Measurements from ENCODE around the gene PLCL1.

Gene PLCL1

GRCh38 chr2:197908156-197908555 is 103.8 kb downstream of the PLCL1 start:
- Histone ChIP-seq H3K9me2 (replicated peaks; ENCODE audit: insufficient read depth, low read length) (no peaks in the 10 kb centered on the region), H3K27me3 (replicated peaks; ENCODE audit: insufficient read depth, low read length) (no peaks in the 10 kb centered on the region), H3K4me3 (ENCODE audit: low read length) (no peak overlapping the region), H3K79me2 (ENCODE audit: low read length) (no peaks in the 10 kb centered on the region), H3K27ac (ENCODE audit: low read length) (no peak overlapping the region), H3K36me3 (replicated peaks; ENCODE audit: insufficient read depth, low read length) (no peaks in the 10 kb centered on the region), H4K20me1 (ENCODE audit: insufficient read depth, low read length) (no peaks in the 10 kb centered on the region), H3K9me3 (replicated peaks; ENCODE audit: insufficient read depth, low read length) (no peaks in the 10 kb centered on the region), H3K4me1 (ENCODE audit: low read length) (peaks cover 8% of the 10 kb centered on the region), H3K4me2 (ENCODE audit: low read depth, low read length) (no peak overlapping the region), H3K9ac (ENCODE audit: low read length) (no peak overlapping the region), H3F3A (ENCODE audit: insufficient read depth, low read length) (no peaks in the 10 kb centered on the region; the same call in none of the 2 replicates), H2AFZ (ENCODE audit: low read length) (no peak overlapping the region)
- TF ChIP-seq, protein P1, sequence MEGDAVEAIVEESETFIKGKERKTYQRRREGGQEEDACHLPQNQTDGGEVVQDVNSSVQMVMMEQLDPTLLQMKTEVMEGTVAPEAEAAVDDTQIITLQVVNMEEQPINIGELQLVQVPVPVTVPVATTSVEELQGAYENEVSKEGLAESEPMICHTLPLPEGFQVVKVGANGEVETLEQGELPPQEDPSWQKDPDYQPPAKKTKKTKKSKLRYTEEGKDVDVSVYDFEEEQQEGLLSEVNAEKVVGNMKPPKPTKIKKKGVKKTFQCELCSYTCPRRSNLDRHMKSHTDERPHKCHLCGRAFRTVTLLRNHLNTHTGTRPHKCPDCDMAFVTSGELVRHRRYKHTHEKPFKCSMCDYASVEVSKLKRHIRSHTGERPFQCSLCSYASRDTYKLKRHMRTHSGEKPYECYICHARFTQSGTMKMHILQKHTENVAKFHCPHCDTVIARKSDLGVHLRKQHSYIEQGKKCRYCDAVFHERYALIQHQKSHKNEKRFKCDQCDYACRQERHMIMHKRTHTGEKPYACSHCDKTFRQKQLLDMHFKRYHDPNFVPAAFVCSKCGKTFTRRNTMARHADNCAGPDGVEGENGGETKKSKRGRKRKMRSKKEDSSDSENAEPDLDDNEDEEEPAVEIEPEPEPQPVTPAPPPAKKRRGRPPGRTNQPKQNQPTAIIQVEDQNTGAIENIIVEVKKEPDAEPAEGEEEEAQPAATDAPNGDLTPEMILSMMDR (IDR thresholded peaks at IDR 0.05; ENCODE audit: low read length): no peak
- no peak for TF ChIP-seq EZH2 (optimal IDR thresholded peaks at IDR 0.05; ENCODE audit: low read depth, low read length)
- TF ChIP-seq EZH2phosphoT487 (IDR thresholded peaks at IDR 0.05; ENCODE audit: low read length): no peak
- no peak for DNase-seq

- H3K9ac ChIP-seq (ENCODE audit: low read length): no peak overlapping the region
- H3K27me3 ChIP-seq (replicated peaks; ENCODE audit: insufficient read depth, low read length): no peaks in the 10 kb centered on the region
- H3K4me1 ChIP-seq (ENCODE audit: low read length): peaks cover 4% of the 10 kb centered on the region
- DNase-seq: no peak
- no peaks in the 10 kb centered on the region for H3K9me2 ChIP-seq (replicated peaks; ENCODE audit: insufficient read depth, low read length)
- TF ChIP-seq, protein P1 (IDR thresholded peaks at IDR 0.05; ENCODE audit: low read length): no peak
- TF ChIP-seq EZH2phosphoT487 (IDR thresholded peaks at IDR 0.05; ENCODE audit: low read length) (no peak), EZH2 (optimal IDR thresholded peaks at IDR 0.05; ENCODE audit: low read depth, low read length) (no peak)
- H4K20me1 ChIP-seq (ENCODE audit: insufficient read depth, low read length): no peaks in the 10 kb centered on the region
- no peak overlapping the region for H3K27ac ChIP-seq (ENCODE audit: low read length)
- H3F3A ChIP-seq (ENCODE audit: insufficient read depth, low read length): no peaks in the 10 kb centered on the region; the same call in none of the 2 replicates
- H3K79me2 ChIP-seq (ENCODE audit: low read length): no peaks in the 10 kb centered on the region
- no peak overlapping the region for H3K4me2 ChIP-seq (ENCODE audit: low read depth, low read length)
- no peaks in the 10 kb centered on the region for H3K9me3 ChIP-seq (replicated peaks; ENCODE audit: insufficient read depth, low read length)
- H3K4me3 ChIP-seq (ENCODE audit: low read length): no peak overlapping the region
- H3K36me3 ChIP-seq (replicated peaks; ENCODE audit: insufficient read depth, low read length): no peaks in the 10 kb centered on the region
- H2AFZ ChIP-seq (ENCODE audit: low read length): no peak overlapping the region
These were observed 104.8 kb downstream of the PLCL1 start for GRCh38 chr2:197908990-197909776.

DNA sequence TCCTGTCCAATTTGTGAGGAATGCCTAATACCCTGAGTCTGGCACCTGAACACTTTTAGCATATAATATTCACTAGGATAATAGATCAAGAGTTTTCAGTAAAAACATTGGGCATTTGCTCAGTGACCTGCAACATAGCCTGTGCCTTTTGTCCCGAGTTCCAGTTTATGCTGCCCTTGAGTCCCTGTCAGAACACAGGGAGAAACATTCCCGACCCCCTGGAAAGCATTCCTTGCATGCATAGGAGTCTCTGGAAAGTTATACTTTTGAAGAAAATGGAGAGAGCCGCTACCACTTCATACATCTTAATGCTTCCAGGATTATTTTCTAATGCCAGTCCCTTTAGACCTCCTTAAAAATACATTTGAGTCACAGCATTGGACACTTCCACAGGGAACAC is 107.3 kb downstream of the PLCL1 start:
- TF ChIP-seq EZH2 (optimal IDR thresholded peaks at IDR 0.05; ENCODE audit: low read depth, low read length) (no peak), EZH2phosphoT487 (IDR thresholded peaks at IDR 0.05; ENCODE audit: low read length) (no peak)
- TF ChIP-seq, protein P1 (IDR thresholded peaks at IDR 0.05; ENCODE audit: low read length): no peak
- Histone ChIP-seq H4K20me1 (ENCODE audit: insufficient read depth, low read length) (no peaks in the 10 kb centered on the region), H3K4me3 (ENCODE audit: low read length) (no peak overlapping the region), H3K4me1 (ENCODE audit: low read length) (no peaks in the 10 kb centered on the region), H3K27me3 (replicated peaks; ENCODE audit: insufficient read depth, low read length) (no peaks in the 10 kb centered on the region), H3K79me2 (ENCODE audit: low read length) (no peaks in the 10 kb centered on the region), H3K9ac (ENCODE audit: low read length) (no peak overlapping the region), H3K9me3 (replicated peaks; ENCODE audit: insufficient read depth, low read length) (no peaks in the 10 kb centered on the region), H3K27ac (ENCODE audit: low read length) (no peak overlapping the region), H3K36me3 (replicated peaks; ENCODE audit: insufficient read depth, low read length) (no peaks in the 10 kb centered on the region), H3F3A (ENCODE audit: insufficient read depth, low read length) (no peaks in the 10 kb centered on the region), H3K9me2 (replicated peaks; ENCODE audit: insufficient read depth, low read length) (no peaks in the 10 kb centered on the region), H2AFZ (ENCODE audit: low read length) (no peak overlapping the region), H3K4me2 (ENCODE audit: low read depth, low read length) (no peak overlapping the region)
- DNase-seq: no peak
